NCI-H1092 (cell line): ENCODE data around the gene BECN2.

Source experiments
- DNase-seq: peaks from one replicate; lab custom pipeline; 2025; lab: John Stamatoyannopoulos, UW

The BECN2 gene, protein sequence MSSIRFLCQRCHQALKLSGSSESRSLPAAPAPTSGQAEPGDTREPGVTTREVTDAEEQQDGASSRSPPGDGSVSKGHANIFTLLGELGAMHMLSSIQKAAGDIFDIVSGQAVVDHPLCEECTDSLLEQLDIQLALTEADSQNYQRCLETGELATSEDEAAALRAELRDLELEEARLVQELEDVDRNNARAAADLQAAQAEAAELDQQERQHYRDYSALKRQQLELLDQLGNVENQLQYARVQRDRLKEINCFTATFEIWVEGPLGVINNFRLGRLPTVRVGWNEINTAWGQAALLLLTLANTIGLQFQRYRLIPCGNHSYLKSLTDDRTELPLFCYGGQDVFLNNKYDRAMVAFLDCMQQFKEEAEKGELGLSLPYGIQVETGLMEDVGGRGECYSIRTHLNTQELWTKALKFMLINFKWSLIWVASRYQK

DNA sequence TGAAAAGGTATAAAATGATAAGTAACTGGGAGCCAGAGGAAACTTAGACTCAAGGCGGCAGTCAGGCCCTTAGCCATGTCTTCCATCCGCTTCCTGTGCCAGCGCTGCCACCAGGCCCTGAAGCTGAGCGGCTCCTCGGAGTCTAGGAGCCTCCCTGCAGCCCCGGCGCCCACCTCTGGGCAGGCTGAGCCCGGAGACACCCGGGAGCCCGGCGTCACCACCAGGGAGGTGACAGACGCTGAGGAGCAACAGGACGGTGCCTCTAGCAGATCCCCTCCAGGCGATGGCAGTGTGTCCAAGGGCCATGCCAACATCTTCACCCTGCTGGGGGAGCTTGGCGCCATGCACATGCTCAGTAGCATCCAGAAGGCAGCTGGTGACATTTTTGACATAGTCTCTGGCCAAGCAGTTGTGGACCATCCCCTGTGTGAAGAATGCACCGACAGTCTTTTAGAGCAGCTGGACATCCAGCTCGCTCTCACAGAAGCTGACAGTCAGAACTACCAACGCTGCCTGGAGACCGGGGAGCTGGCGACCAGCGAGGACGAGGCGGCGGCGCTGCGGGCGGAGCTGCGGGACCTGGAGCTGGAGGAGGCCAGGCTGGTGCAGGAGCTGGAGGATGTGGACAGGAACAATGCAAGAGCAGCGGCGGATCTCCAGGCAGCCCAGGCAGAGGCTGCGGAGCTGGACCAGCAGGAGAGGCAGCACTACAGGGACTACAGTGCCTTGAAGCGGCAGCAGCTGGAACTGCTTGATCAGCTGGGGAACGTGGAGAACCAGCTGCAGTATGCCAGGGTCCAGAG, at the start of gene BECN2:
Gene BECN2 (plus strand): TSS at position 76 of the 803 bp plus-strand sequence. CDS start 0 bp downstream, at position 76.
- no peak for DNase-seq

DNA sequence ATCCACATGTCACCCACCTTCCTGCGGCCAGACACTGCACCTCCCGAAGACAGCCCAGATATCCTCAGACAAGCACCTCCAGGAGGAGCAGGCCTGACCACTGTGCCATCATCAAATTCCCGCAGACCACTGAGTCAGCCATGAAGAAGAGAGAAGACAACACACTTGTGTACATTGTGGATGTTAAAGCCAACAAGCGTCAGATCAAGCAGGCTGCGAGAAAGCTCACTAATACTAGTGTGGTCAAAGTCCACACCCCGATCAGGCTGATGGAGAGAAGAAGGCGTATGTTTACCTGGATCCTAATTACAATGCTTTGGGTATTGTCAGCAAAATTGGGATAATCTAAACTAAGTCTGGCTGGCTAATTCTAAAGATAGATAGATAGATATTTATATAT, 41.4 kb upstream of the BECN2 start:
- DNase-seq: no peak

DNA sequence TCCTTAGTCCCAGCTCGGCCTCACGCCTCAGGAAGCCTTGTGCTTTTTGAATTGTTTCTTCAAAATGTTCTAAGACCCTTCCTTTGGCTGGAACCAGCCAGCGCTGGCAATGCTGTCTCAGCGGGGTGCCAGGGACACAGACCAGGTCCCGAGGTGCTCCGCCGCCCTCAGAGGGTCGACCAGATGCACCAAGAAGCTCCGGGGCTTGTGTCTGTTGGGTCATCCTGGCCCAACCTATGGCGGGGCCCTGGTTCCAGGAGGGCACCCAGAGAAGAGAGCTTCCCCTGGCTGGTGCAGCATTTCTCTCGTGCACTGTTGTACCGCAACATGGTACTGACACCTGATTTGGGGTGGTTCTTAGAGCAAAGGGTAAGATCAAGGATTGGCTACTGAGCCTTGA, 40.1 kb upstream of the BECN2 start:
- DNase-seq: no peak

DNA sequence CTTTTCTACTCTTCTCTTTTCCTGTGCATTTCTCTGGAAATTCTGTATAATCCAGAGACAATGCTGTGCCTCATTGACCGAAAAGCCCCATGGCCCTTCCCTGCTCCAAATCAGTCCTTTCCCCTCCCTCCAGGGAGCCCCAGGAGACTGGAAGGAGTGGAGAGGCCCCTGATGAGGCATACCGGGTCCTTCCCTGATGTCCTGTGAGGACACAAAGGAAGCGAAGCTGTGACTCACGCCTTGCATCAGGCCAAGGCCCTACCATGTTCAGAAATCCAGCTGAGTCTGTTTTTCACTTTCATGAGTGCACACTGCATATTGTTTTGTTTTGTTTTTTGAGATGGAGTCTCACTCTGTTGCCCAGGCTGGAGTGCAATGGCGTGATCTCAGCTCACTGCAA, 38.7 kb upstream of the BECN2 start:
- no peak for DNase-seq

DNA sequence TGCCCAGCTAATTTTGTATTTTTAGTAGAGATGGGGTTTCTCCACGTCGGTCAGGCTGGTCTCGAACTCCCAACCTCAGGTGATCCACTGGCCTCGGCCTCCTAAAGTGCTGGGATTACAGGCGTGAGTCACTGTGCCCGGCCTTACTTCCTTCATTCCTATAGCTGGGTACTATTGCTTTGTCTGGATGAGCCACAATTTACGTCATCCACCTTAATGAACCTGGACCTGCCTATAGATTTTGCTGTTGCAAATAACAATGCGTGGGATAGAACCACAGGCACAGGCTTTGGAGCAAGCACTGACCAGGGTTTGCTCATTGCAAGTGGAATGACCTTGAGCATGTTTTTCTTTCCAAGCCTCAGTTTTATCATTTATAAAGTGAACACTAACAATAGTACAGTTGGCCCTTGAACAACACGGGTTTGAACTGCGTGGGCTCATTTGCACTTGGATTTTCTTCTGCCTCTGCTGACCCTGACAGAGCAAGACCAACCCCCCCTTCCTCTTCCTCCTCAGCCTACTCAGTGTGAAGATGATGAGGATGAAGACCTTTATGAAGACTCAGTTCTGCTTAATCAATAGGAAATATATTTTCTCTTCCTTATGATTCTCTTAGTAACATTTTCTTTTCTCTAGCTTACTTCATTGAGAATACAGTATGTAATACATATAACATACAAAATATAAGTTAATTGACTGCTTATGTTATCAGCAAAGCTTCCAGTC, 33.3 kb upstream of the BECN2 start:
- DNase-seq: no peak

DNA sequence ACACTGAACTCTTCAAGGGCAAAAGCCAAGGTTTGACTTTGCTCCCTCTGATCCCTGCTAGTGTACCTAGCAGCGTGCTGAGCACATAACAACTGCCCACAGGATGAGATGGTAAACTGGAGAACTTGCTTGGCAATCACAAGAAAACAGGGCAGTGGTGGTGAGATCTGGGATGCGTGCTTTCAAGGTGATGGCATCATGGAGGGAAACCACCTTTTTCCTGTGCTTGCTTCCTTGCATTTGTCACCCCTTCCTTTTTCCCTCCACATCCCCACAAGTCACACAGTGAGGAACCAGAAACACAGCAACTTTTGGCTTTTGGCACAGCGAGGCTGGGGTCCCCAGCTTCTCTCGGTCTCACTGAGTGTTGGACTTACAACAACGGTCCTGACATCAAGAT, 31.4 kb upstream of the BECN2 start:
- DNase-seq: no peak

DNA sequence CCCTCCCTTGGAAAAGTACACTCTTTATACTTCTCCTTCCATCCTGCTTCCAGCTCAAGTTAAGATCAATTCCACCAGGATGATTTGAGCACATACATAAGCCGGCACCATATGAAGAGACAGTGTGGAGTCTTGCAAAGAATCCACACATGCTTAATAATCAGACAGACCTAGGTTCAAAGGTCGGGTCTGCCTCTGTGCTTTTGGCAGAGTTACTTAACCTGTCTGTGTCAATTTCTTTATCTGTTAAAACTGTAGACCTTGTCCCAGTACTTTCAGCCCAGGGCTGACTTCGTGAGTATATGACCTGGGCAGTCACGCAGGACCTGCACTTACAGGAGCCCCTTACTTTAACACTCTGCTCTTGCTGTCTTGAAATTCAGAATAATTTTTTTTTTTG, 30.2 kb upstream of the BECN2 start:
- no peak for DNase-seq

DNA sequence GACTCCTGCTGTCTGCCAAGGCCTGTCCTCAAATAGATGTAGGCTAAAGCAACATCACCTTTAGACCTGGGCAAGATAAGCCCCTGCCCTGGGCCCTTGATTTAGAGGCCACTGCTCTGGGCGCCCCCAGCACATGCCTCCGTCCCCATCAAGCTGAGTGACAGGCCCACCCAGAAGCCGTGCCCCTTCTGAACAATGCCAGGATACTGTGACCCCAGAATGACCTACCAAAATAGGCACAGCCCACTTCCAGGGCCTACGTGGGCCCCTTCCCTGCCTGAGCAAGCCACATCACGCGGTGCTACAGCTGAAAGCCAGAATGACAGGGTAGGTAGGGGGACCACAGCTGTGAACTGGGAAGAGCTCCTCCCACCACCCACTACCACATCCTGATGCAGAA, 24.7 kb upstream of the BECN2 start:
- DNase-seq: no peak

DNA sequence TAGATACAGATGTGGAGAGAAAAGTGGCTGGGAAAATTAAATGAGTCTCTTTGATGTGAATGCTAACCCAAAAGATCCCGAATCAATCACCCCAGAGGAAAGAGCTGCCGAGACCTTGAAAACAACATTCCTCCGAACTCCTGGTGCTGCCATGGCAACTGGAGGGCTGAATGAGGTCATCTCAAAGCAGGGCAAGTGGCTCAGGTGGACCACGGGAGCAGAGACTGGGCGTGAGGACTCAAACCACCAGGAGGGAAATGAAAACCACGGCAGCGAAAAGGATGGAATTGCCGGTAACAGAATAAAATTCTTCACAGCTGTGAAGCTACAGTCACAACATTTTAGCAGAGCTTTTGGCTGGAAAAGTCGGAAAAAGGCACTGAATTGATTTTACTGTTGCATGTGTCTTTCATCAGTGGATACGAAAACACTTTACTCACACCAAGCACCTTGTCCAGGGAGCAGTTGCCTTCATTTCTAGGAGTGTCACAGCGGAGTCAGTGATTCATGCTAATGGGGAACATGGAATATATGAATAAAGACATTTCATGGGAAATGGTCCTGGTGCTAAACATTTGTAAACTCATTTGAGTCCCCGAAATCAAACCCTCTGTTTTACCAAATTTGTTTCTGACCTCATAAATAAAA, 23.2 kb upstream of the BECN2 start:
- DNase-seq: peak; percentile 24

DNA sequence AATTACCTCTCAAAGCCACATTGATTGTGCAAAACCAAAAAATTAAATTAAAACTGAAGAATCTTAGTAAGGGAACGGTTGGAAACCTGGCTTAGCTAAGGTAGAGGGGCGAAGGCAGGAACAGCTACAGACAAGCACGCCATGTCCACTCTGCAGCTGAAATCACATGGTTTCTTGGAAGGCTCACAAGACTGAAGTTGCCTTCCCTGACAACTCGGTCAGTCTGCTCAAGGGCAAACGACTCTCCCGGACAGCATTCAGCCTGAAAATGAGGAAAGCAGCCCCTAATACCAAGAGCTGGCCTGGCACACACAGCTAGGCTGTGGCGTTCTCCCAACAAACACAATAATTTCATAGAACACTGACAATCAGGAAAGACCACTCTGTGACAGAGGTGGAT, 22.7 kb upstream of the BECN2 start:
- no peak for DNase-seq

DNA sequence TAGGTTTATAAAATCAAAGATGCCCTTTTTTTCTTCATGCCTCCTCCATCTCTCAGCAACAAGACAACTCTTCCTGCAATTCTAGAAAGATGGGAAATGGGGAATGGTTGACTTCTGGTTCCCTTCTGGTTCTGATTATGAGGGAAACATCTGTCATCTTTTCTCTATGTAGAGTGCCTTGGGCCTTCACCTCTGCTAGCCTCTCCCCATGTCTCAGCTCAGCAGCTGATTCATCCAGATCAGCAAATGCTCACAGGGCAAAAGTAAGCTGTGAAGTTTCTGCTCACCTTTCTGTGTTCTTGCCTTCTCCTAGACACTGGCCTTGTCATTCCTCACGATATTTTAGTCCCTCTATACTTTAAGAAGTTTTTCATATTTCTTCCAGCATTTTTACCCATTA, 17.8 kb upstream of the BECN2 start:
- no peak for DNase-seq

DNA sequence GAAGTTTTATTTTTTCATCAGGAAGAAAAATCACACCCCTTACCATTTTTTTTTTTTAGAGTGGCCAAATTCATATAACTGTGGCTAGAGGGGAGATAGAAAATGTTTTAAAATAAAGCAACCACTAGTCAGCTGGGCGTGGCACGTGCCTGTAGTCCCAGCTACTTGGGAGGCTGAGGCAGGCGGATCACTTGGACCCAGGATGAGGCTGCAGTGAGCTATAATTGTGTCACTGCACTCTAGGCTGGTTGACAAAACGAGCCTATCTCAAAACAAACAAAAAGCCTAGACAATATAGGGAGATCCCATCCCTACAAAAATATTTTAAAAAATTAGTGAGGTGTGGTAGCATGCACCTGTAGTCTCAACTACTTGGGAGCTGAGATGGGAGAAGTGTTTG, 14.8 kb upstream of the BECN2 start:
- DNase-seq: no peak

DNA sequence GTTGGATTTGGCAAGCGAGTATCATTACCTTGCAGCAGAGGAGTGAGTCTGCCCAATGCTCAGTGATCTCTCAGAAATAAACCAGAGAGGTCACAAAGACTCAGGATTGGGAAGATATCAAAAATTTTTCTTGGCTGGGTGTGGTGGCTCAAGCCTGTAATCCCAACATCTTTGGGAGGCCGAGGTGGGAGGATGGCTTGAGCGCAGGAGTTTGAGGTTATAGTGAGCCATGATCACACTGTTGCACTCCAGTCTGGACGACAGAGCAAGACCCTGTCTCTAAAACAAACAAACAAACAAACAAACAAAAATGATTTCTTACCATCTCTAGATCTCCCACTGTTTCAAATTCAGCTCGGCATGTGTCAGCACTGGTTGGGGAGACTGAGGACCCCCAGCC, 13.3 kb upstream of the BECN2 start:
- no peak for DNase-seq

DNA sequence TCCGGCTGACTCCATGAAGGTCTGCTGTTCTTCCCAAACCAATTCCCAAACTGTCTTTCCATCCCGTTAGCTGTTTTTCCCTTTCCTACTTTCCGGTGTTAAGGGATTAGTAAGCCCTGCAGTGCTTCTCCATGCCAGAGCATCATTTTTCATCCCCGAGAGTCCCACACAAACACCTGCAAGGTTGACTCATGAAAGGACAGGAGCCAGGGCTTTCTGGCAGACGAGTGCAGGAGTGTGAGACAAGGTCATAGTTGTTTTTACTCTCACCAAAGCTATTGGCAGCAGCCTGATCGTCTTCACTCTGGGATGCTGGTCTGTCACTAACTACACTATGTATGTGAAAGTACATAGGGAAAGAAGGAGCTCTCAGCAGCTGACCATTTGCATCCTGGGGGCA, 10.2 kb upstream of the BECN2 start:
- no peak for DNase-seq

DNA sequence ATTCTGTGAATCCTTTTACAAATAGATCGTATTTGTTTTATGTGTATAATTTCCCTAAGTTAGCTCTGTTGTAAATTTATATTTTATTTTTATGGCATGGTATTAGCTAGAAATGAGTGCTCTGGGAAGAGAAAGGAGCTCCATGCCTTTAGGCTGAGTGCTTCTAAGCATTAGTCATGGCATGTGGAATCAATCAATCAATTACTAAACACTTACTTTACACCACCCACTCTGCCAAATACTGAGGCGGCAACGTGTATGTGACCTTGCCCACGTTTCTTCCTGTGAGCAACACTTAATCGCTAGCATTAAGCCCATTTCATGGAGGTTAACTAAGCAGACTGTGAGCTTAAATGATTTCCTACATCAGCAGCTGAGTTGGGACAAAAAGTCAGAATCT, 7.2 kb upstream of the BECN2 start:
- no peak for DNase-seq

DNA sequence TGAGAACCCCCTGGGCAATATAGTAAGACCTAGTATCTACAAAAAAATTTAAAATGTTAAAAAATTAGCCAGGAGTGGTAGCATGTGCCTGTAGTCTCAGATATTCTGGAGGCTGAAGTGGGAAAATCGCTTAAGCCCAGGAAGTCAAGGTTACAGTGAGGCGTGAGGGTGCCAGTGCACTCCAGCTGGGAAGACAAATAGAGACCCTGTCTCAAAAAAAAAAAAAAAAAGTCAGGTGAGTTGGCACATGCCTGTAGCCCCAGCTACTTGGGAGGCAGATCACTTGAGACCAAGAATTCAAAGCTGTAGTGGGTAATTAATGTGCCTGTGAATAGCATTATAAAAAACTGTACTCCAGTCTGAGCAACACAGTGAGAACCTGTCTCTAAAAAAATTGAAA, 4.6 kb downstream of the BECN2 start:
- DNase-seq: no peak

DNA sequence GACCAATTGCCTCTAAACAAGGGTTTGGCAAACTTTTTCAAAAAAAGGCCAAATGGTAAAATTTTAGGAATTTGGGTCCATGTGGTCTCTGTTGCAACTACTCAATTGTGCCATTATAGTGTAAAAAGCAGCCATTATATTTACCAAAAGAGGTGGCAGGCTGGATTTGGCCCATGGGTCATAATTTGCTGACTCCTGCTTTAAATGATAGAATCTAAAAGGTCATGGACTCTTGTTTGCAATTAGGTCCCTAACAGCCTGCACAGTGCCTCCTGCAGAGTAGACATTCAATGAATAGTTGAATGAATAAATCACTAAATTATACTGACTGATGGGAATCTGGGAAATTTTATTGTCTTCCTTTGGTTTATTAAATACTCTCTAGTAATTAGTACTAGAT, 6.2 kb downstream of the BECN2 start:
- DNase-seq: no peak

DNA sequence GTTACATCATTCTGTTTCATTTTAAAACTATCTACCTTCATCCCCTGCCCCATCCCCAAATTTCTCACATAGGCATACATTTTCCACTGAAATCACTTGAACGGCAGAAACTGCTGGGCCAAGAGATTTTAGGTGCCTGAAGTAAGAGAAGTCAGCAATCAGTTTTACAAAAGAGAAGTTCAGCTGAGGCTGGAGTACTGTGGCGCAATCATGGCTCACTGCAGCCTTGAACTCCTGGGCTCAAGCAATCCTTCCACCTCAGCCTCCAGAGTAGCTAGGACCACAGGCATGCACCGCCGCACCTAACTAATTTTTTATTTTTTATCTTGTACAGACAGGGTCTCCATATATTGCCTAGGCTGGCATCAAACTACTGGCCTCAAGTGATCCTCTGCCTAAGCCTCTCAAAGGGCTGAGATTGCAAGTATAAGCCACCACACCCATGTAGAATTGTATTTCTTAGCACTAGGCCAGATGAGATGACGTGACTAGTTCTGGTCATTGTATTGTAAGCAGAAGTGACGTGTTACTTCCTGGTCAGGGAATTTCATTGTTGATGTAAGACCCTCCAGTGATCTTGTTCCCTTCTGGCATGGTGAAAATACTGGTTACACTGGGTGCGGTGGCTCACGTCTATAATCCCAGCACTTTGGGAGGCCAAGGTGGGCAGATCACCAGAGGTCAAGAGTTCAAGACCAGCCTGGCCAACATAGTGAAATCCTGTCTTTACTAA, 7.1 kb downstream of the BECN2 start:
- no peak for DNase-seq

DNA sequence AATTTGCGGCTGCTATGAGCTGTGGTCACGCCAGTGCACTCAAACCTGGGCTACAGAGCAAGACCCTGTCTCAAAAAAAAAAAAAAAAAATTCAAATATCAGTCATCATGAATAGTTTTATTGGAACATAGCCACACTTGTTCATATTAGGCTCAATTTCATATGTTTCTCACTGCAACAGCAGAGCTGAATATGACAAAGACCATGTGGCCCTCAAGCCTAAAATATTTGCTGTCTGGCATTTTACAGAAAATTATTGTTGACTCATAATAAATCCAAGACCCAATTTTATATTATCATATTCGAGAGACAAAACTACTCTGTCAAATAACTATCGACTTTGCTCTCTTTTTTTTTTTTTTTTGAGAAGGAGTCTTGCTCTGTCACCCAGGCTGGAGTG, 11.0 kb downstream of the BECN2 start:
- no peak for DNase-seq

DNA sequence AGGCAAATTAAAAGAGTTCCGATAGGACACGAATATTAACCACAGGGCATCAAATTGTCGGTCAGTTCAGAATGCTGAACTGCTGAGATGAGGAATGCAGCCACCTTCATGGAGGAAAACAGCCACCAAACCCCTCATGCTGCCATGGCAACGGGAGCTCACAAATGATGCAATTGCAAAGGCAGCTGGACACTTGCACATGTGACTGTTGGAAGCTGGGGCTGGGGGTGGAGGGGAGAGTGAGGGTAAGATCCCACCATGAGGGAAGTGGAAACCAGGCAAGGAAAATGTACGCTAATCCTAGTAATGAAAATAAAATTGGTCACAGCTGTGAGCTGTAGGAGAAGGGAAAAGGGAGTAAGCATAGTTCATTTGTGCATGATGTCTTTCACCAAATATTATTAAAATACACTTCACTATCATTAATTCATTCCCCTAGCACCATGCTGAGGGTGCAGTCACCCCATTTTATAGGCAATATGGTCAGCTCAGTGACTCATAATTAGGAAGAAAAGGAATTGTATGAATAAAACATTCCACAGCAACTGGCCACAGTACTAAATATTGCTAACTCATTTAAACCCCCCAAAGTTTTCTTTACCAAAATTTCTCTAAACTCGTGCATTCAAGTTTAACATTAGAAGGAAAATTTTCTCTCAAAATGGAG, 15.3 kb downstream of the BECN2 start:
- no peak for DNase-seq

DNA sequence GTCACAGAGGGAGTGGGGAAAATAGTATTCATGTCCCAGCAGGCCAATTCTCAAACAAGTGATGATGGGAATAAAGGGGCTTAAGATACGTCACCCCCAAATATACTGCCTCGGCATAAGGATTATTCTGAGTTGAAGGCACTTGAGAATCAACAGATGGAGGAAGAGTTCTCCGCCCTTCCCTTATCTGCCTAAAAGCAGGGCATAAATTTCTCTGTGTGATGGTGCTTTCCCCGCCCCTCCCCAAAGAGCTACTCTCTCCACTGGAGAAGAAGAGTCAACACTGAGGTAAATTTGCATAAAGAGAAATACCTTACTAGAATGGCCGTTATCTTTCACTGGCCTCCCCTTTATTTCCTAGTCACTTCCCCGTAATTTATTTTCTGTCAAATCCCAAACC, 18.7 kb downstream of the BECN2 start:
- DNase-seq: no peak
